Measurements from ENCODE around the gene PADI1.

The PADI1 gene

DNA sequence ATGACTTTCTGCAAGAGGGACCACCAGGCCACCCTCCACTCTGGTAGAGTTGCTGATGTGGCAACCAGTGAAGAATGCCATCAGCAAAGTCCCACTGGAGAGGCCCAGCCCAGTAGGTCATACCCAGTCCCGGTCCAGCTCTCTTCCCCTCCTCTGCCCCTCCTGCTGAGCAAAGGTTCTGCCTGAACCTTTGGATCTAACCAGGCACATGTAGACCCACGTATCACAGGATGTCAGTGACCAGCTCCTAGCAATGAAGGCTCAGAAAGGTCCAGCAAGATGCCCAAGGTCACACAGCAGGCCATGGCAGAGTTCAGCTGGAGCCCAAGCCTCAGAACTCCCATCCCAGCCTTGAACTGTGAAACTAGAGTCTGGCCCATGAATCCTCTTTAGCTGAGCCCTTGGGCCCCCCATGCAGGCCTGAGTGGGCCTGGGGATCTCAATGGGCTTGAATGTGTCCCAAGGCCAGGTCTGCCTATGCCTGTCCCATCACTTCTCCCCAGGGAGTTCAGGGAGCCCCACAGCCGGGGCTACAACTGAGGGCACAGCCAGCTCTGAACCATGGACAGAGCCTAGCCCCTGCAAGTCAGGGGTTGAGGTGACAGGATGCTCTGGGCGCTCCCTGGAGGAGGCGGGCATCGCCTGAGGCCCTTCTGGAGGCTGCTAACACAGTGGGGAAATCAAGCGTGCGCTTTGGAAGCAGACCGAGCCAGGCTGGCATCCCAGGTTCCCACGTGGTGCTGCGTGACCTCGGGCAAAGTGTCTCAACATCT is 21.4 kb upstream of the PADI1 start:
- no peak for DNase-seq

DNA sequence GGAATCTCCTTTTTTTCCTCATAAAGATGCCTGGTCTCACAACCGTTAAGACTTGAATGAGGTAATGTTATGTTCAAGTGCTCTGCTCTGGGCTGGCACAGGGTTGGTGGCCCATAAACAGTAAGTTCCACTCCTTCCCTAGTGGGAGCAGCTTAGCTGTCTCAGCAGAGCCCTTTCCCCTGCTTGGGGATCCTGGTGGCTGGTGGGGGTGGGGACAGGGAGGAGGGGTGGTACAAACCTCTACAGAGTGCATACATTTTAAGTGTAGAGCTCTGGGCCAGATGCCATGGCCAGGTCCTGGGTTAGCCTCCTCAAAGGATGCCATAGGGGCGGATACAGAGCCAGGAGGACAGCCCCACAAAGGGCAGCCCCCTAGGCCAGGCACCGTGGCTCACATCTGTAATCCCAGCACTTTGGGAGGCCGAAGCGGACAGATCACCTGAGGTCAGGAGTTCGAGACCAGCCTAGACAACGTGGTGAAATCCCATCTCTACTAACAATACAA is 20.7 kb upstream of the PADI1 start:
- no peak for DNase-seq

DNA sequence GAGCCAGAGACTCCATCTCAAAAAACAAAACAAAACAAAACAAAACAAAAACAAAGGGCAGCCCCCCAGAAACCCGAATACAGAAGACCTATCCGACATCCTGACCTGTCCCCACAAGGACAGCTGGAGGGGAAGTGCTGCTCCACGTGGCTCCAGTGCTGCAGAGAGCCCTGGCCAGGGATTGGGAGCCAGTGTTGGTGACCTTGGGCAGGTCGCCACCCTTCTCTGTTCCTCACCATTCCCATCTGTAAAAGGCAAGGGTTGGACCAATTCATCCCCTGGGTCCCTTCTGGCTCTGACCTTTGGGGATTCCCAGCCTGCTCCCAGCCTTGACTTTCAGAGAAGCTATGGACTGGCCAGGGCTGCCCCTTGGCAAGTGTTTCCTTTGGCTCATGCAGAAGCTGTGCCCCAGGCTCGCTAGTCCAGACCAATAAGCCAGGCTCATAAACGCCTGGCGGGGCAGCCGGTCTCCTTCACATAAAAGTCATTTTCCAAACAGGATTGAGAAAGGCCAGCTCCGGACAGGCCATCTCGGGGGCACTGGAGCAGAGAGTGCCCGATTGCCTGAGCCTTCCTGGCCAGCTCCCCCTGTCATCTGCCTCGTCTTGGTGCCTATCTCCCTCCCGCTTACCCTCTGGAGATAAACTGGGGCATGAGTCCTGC is 20.0 kb upstream of the PADI1 start:
- DNase-seq = no peak

DNA sequence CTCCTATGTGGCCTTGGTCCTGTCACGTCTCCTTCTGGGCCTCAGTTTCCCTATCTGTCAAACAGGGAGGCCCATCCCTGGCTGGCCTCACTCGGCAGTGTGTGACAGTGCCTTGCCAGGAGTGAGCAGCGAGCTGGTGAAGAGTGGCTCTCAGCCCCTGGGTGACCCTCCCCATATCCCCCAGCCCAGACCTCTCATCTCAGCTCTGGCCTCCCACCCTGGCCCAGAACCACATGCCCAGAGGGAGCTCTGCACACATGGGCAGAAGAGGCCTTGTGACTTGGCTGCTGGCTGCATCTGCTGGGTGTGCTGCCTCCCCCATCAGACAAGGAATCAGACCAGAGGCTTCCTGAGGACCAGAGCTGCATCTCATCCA is 19.5 kb upstream of the PADI1 start:
- DNase-seq = no peak

DNA sequence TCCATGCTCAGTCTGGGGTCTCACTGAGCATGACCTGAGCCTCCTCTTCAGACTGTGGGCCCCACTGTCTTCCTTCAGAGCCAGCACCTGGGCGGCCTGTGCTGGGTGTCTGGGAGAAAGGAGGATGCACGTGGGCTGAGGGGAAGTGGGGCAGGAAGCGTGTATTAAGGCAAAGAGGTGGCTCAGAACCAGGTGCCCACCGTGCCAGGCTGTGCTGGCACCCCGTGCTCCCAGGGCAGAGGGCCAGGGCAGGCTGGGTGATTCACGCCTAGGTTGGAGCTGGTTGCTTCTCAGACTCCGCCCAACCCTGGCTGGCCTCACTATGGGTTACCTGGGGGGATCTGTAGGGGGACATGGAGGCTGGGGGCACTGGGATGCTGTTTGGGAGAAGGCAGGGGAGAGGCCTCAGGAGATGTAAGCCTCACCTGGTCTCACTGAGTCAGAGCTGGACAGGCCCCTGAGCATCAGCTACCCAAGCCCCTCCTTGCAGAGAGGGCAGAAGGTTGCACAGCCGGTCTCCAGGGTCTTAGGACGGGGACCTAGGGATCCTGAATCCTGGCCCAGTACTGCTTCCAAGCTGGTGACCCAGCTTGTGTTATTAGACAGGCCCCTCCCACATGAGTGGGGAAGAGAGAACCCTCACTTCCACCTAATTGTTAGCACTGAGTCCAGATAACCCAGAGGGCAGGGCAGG is 18.6 kb upstream of the PADI1 start:
- DNase-seq = no peak

DNA sequence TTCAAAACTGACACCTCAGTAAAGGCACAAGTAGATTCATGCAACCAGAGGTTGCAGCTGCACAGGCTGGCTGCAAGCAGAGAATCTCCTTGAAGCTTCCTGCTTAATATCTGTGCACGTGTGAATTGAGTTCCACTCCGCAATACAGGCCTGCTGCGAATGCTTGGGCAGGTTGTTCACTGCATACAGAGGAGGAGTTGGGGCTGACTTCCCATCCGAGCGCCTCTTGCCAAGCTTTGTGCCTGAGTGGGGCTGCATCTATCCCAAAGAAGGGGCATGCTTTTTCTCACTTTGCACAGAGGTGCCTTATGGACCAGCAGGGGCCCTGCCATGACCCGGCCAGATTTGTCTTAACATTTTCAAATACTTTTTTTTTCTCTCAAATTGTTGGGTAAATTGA is 17.9 kb upstream of the PADI1 start:
- no peak for DNase-seq

DNA sequence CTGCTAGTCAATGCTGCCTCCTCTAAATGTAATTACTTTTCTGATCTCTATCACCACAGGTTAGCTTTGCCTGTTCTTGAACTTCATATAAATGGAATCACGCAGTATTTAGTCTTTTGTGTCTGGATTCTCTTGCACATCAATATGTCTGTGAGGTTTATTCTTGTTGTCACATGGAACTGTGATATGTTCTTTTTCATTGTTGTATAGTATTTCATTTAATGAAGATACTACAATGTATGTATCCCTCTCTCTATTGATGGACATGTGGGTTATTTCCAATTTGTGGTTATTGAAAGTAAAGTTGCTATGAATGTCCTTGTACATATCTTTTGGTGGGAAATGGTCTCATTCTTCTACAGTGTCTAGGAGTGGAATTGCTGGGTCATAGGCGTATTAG is 16.7 kb upstream of the PADI1 start:
- no peak for DNase-seq

DNA sequence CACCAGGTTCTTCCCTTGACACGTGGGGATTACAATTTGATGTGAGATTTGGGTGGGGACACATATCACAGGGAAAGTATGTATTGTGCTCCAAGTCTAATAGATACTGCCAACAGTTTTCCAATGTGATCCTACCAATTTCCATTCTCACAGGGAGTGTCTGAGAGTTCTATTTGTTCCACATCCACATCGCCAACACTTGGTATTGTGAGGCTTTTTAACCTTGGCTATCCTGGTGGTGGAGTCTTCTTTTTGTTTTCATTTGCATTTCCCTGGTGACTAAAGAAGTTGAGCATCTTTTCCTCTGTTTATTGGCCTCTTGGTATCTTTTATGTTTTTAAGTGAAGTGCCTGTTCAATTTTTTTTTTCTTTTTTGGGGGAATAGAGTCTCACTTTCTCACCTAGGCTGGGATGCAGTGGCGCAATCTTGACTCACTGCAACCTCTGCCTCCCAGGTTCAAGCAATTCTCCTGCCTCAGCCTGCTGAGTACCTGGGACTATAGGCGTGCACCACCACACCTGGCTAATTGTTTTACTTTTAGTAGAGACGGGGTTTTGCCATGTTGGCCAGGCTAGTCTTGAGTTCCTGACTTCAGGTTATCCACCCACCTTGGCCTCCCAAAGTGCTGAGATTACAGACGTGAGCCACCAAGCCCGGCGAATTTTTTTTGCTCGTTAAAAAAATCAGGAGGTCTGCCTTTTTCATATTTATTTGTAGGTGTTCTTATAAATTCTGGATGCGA is 15.9 kb upstream of the PADI1 start:
- DNase-seq = no peak

DNA sequence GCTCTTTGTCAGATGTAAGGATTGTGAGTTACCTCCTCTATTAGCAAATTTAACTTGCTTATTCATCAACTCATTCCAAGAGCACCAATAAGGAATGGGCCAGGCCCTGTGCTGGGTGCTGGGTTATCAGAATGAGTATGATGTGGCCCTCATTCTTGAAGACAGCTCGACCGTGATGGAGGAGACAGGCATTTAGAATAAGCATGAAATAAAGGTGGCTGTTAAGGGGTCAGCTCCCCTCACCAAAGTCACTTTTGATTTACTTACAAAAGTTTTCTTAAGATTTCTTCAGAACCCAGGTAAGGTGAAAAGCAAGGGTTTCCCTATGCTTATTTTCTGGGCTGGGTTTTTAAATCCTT is 15.3 kb upstream of the PADI1 start:
- DNase-seq = no peak

DNA sequence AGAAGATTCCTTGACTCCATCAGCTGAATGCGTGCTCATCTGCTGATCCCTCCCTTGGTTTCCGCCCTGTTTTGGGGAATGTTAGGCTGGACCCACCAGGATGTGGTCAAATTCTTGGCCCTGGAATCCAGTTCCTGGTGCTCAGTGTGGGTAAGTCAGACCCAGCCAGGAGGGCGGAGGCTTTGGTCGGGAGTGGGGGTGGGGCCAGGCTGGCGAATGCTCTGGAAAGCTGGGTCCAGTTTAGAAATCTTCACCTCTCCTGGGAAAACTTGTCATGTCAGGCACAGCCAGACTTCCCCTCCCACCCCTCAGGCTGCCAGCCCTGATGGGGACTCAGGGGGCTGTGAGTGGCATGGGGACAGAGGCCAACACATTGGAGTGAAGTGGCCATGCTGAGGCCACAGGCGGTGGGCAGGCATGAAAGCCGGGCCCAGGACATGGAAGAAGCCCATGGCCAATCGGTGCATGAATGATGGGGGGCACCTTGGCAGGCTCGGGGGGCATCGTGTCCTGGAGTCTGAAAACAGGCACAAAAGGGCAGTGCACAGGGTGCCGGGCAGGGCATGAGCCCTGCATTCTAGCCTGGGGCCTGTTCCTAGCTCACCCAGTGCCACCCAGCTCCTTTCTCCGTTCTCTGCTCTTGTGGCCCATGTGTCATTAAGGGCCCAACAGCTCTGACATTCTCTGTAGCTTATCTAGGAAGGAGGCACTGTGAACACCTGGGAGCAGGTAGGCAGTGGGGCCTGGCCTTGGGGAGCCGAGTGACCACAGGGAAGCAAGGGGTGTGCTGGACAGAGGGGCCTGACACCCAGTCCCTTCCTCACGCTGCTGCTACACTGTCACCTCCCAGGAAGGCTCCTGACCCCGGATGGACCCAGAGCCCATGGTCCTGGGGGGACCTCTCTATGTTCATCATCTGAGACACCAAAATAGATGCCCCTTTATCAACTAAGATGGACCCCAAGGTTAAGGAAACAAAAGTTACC is 14.6 kb upstream of the PADI1 start:
- DNase-seq = no peak

DNA sequence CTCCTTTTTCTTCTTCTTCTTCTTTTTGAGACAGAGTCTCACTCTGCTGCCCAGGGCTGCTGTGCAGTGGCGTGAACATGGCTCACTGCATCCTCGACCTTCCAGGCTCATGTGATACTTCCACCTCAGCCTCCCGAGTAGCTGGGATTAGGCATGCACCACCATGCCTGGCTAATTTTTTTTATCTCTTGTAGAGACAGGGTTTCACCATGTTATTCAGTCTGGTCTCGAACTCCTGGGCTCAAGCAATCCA is 13.0 kb upstream of the PADI1 start:
- DNase-seq = no peak

DNA sequence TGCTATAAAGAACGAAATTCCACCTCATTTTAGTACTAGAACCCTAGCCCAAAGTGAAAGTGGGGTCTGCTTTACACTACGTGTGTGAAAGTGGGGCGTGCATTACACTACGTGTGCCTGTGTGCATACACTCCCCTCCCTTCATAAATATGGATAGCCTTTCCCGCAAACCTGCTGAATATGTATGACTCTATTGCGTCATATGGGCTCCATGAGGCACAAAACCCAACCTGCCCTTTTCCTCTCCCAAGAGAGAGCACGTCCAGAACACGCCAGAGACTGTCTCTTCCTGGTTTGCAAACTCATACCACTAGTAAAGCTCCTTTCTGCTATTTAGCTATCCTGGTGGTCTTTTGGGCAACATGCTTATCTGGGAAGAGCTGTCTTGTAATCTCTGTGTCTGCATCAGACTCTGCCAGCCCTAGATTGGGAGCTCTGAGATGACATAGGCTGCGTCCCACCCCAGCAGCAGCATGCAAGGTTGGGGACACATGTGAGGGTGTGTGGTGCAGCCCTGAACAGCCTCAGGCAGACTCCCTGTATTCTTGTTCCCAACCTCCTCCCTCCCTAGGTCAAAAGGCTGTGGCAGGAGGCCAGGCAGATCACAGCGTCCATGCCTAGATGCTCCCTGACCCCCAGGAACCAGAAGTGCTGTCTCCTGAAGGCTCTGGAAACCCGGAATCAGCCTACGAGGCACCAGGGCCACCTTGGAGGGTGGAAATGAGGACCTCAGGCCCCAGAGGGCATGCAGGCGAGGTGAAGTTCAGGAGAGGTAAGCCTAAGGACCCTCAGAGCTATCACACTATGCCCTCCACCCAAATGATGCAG is 12.3 kb upstream of the PADI1 start:
- no peak for DNase-seq

DNA sequence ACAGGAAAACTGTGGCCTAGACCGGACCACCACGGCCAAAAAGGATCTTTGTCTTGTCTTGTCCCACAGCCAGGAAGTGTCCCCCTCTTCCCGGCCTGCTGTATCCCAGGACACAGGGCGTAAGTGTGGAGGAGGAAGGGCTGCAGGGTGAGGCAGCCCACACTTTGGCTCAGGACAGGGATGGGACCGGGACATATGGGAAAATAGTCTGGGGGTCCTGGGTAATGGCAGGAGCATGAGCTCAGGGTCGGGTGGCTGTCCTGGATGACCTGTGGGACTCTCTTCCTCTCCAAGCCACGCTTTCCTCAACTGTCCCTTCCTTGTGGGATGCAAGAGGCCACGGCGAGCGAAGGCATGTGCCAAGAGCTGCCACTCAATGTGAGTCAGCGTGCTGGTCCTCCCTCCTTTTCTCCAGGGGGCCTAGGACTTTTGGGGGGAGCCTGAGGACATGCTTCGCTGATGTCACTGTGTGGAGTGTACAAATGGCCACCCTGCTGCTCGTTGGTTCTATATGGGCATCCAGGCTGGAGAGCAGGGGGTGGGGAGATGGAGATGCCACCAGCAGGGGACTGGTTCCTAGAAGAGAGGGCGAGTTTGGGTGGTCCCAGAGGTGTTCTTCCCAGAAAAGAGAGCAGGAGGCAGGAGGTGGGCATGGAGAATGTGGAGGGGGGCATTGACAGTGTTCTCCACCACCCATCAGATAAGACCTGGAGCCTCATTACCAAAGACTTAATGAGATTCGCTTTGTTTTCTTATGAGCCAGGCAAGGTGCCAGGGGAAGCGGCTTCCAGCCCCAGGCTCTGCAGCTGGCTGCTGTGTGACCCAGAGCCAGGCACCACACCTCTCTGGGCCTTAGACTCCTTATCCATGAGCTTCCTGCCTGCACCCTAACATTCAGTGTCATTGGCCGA is 11.5 kb upstream of the PADI1 start:
- DNase-seq = no peak

DNA sequence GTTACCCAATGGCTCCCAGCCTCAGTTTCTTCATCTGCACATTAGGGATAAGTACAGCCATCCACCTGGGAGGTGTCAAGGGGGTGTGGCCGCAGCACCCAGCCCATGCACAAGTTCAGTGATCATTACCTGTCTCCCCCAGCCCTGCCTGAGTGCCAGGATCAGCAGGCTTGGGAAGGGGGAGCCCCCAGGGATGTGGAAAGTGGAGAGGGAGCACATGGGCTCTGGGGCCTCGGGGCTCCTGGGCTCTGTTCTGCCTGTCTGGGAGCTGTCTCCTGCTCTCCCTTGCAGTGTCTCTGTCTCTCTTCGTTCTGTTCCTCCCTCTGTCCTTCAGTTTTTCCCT is 10.8 kb upstream of the PADI1 start:
- no peak for DNase-seq

DNA sequence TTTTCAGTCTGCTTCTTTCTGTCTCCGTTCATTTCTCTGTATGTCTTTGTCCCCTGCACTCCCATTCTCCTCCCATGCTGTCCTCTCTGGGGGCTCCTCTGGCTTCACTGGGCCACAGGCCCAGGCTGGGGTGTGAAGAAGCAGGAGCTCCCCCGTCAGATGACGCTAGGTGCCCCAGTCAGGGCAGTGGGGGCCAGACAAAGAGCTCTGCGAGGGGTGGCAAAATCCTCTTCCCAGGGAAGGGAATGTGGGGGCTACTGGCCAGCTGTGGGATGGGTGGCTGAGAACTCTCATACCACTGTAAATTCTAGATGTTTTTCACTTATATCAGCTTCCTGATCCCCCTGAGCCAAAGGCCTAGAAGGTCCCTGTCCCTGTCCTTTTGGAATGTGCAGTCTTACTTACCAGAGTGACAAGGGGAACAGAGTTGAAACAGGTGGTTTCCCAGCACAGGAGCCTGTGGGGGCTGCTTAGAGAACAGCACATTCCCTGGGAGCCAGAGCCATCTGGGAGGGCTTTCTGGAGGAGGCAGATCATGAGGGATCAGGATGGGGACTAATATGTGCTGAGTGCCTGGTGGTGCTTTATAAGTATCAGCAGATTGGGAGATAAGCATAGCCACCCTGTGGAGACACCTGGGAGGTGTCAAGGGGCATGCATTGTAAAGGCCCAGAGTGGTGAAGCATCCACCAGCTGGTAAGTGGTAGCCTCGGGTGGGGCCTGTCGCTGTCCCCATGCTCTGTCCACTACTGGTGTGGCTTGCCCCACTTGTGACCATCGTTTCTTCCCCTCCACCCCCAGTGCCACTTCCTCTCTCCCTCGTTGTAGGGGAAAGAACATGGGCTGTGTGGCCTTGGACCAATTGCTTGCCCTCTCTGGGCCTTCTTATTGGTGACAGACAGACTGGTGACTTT is 10.1 kb upstream of the PADI1 start:
- DNase-seq = no peak

DNA sequence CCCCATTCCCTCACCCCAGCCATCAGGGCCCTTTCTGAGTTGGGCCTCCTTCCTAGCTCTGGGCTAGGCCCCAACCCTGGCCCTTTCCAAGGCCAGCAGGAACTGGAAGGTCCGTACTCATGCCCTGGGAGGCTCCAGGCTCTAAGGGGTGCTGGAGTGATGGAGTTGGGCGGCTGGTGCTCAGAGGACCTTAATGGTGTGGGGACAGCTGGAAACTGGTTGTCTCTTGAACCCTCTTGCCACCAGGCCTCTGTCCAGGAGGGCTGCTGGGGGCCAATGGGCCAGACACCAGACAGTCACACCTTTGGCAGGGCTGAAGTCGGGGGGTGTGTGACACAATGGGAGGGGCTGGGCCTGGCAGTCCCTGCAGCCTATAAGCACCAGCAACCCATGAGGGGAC is 9.2 kb upstream of the PADI1 start:
- DNase-seq = no peak

DNA sequence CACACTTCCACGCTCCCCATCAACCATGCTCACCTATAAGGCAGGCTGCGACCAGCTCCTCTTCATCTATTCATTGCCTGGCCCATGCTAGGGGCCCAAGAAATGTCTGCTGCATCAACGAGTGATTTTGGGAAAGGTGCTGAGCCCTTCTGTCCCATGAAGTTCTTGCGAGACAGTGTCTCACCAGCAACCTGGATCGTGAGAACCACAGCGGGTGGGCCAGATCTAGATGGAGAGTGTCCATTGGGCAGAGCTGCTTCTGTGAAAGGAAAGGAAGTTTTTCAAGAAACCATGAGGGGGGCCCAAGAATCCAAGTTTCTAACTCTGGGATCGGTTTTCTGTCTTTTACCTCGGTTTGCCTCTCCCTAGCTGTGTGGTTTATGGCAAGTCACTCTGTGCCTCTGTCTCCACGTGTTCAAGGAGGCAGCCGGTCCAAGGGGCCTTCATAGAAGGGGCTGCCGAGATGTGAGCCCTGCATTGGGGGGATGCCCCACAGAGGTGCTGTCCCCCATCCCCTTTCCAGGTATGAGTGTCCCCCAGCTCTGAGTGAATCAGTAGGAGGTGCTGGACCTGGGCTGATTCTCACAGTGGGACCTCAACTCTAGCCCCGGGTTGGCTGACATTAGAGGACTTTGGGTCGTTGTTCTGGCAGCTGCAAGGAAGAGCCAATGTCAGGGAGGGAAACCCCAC is 8.3 kb upstream of the PADI1 start:
- DNase-seq = no peak

DNA sequence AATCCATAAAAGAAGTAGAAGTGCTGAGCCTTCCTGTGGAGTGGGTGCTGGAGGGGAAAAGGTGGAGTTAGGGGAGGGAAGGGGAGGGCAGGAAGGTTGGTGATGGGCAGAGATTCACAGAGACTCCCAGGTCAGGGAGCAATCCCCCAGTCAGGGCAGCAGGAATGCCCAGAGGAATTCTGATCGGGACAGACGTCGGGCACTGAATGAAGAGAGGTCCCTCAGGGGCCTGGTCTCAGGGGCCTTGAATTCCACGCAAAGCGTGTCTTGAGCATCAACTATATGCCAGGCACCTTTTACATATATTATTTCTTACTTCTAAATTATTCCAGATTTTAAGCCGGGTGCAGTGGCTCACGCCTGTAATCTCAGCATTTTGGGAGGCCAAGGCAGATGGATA is 7.2 kb upstream of the PADI1 start:
- DNase-seq = no peak
